GM21390 (cell line): ENCODE data around the gene SPCS2.
"Not testable (repeated sequence)": the region's sequence is repeated elsewhere in the genome, so short reads cannot be mapped to it uniquely, and the experiment has no call there.

Experiments
- ATAC-seq: cut with Tn5 transposase; IDR thresholded peaks from one replicate; pipeline ENCODE4 v1.9.1; 2021; ENCODE audit not compliant: unreplicated experiment

The SPCS2 gene

GRCh38 chr11:75000975-75001354, 51.9 kb downstream of the SPCS2 start:
- no peak for ATAC-seq

GRCh38 chr11:75001686-75002085, 52.6 kb downstream of the SPCS2 start:
- ATAC-seq = no peak

GRCh38 chr11:75002516-75002915, 53.5 kb downstream of the SPCS2 start:
- no peak for ATAC-seq

GRCh38 chr11:75004215-75004614, 55.1 kb downstream of the SPCS2 start:
- peak; percentile 54 for ATAC-seq

GRCh38 chr11:75011357-75011756, 62.3 kb downstream of the SPCS2 start:
- no peak for ATAC-seq

GRCh38 chr11:75011872-75012271, 62.8 kb downstream of the SPCS2 start:
- ATAC-seq = no peak

- no peak for ATAC-seq
Observed at GRCh38 chr11:75013051-75013450, 64.0 kb downstream of the SPCS2 start.

GRCh38 chr11:75014129-75014528, 65.1 kb downstream of the SPCS2 start:
- no peak for ATAC-seq

GRCh38 chr11:75019200-75019599, 70.1 kb downstream of the SPCS2 start:
- not testable (repeated sequence) for ATAC-seq

- not testable (repeated sequence) for ATAC-seq
Observed at GRCh38 chr11:75020328-75020727, 71.3 kb downstream of the SPCS2 start.

GRCh38 chr11:75022296-75022695, 73.2 kb downstream of the SPCS2 start:
- ATAC-seq = peak; percentile 49

- ATAC-seq = peak; percentile 71
Observed at GRCh38 chr11:75022759-75023396, 73.8 kb downstream of the SPCS2 start.

GRCh38 chr11:75023446-75024067, 74.5 kb downstream of the SPCS2 start:
- no peak for ATAC-seq

GRCh38 chr11:75024068-75024449, 75.0 kb downstream of the SPCS2 start:
- no peak for ATAC-seq

- no peak for ATAC-seq
Observed at GRCh38 chr11:75024764-75025211, 75.7 kb downstream of the SPCS2 start.

- no peak for ATAC-seq
Observed at GRCh38 chr11:75025561-75025960, 76.5 kb downstream of the SPCS2 start.

GRCh38 chr11:75028321-75028720, 79.3 kb downstream of the SPCS2 start:
- no peak for ATAC-seq
